Heart left ventricle (tissue), 16 donors: ENCODE results near the gene PTPRE. TPM values are rescaled to one million over a fixed set of nuclear protein-coding genes. Genes with fewer than 3 reads are reported as not detected.

Source experiments
- ATAC-seq, 4 donors: fragments of 200-7000 bp; cut with Tn5 transposase; one replicate each; pipeline ENCODE4 v1.9.1; 2020 to 2022; ENCODE audit warnings: moderate library complexity in 4 of 4, mild to moderate bottlenecking in 3 of 4, moderate number of reproducible peaks in 1 of 4
- DNase-seq, 5 donors: peaks; one replicate each; pipeline ENCODE4 v3.0.0-alpha.2; 2020
- H3K27ac ChIP-seq, 12 donors: fragments of 200-600 bp; sonication (generic) in 4 of 12; one replicate each; pipeline versions ENCODE4 v1.5.0 to v1.8.0; 2016 to 2022; ENCODE audit warnings: mild to moderate bottlenecking in 2 of 12
- H3K27me3 ChIP-seq, 9 donors: fragments of 200-600 bp; sonication (generic) in 2 of 9; one replicate each; pipeline versions ENCODE4 v1.5.1 to v1.8.0; 2016 to 2022; ENCODE audit warnings: mild to moderate bottlenecking in 3 of 9
- H3K36me3 ChIP-seq, 9 donors: fragments of 200-600 bp; sonication (generic) in 2 of 9; one replicate each; pipeline versions ENCODE4 v1.5.0 to v1.8.0; 2018 to 2022; ENCODE audit warnings: mild to moderate bottlenecking in 2 of 9
- H3K4me1 ChIP-seq, 12 donors: fragments of 200-600 bp; sonication (generic) in 4 of 12; one replicate each; pipeline versions ENCODE4 v1.5.0 to v1.8.0; 2016 to 2022; ENCODE audit warnings: mild to moderate bottlenecking in 3 of 12
- H3K4me3 ChIP-seq, 12 donors: fragments of 200-600 bp; sonication (generic) in 4 of 12; one replicate each; pipeline versions ENCODE4 v1.5.0 to v1.8.0; 2017 to 2022; ENCODE audit warnings: mild to moderate bottlenecking in 9 of 12, moderate library complexity in 4 of 12
- H3K9me3 ChIP-seq, 12 donors: fragments of 200-600 bp; sonication (generic) in 4 of 12; one replicate each; pipeline versions ENCODE4 v1.5.0 to v1.8.0; 2016 to 2022; ENCODE audit warnings: mild to moderate bottlenecking in 1 of 12
- POLR2A ChIP-seq, 2 donors: fragments of 450-650 bp; IDR thresholded peaks; one replicate each; pipeline ENCODE4 v1.6.1; 2017; ENCODE audit warnings: antibody characterized with exemption in 2 of 2, mild to moderate bottlenecking in 2 of 2, moderate library complexity in 2 of 2
- WGBS, 4 donors: extraction: QIAGEN DNeasy Blood & Tissue Kit in 2 of 4; methylation state at CpG; one replicate each; pipeline versions ENCODE4 v1.1.5 to v1.1.7; 2013 to 2018; 5-methylcytosine and 5-hydroxymethylcytosine counted together
- intact Hi-C, 10 donors: fragments of 100-400 bp; cut with DNase I; formaldehyde crosslinking; loops; one replicate each; pipeline versions ENCODE4 v1.11.1 to v1.14.2; 2022
- polyA plus RNA-seq, 2 donors: library from polyadenylated mRNA; stranded (reverse); fragments of 200-250 nt; gene quantifications; one replicate each; pipeline ENCODE4 v1.2.3, GENCODE V29; 2013
- total RNA-seq, 9 donors: library from RNA; depleted of rRNA in 2 of 9; stranded (reverse); fragments of >200 nt in 2 of 9; fragmentation: NEBNext Ultra II Directional in 3 of 9; extraction: Animal tissue kit (Norgen Biotek cat#: 25700) in 3 of 9; gene quantifications; one replicate each; pipeline versions ENCODE4 v1.1.0 to v1.2.4, GENCODE V29; 2016 to 2023
- TF ChIP-seq, protein P1 (sequence below), 12 donors: fragments of 200-600 bp; sonication (generic) in 4 of 12; IDR thresholded peaks; one replicate each; pipeline versions ENCODE4 v1.5.0 to v1.8.0; 2018 to 2022; ENCODE audit warnings: antibody characterized with exemption in 12 of 12, mild to moderate bottlenecking in 5 of 12
- donor health status: ischemic (EF 13 %, LVEDD 7.1; RV severe dilation, severe dysfunction).
- donor health status: healthy with polysubstance abuse.
- donor health status: DM: no; HTN: yes; CAD: no.
- donor health status: DM: no; HTN: no; CAD: no.
- donor health status: ischemic (EF 25% LVEDD 6.9; RV normal size, moderate dysfunction).
- donor health status: ischemic (EF 25% LVEDD 5.7; RV mildly dilated, moderate dysfunction).
- donor health status: healthy.
- donor health status: DM: yes; HTN: yes; CAD: no.
- donor health status: ischemic (EF 35%, LVEDD 5.7; RV mildly dilated, moderate dysfunction).
- donor health status: nonischemic (EF 11% LVEDD 7.7; RV severe dilation, severe dysfunction).
- donor health status: DM: yes; HTN: yes; CAD: no.
- donor health status: PGD.
- donor health status: ischemic (EF 29% LVEDD 5.4; RV normal size, mild dysfunction).
- donor health status: nonischemic (EF 23%, LVEDD 6.1; RV moderate dilation, normal function).

Gene PTPRE
- total and polyA plus RNA-seq, 11 donors = 6.9 to 55.0 (median 24.1) TPM

DNA sequence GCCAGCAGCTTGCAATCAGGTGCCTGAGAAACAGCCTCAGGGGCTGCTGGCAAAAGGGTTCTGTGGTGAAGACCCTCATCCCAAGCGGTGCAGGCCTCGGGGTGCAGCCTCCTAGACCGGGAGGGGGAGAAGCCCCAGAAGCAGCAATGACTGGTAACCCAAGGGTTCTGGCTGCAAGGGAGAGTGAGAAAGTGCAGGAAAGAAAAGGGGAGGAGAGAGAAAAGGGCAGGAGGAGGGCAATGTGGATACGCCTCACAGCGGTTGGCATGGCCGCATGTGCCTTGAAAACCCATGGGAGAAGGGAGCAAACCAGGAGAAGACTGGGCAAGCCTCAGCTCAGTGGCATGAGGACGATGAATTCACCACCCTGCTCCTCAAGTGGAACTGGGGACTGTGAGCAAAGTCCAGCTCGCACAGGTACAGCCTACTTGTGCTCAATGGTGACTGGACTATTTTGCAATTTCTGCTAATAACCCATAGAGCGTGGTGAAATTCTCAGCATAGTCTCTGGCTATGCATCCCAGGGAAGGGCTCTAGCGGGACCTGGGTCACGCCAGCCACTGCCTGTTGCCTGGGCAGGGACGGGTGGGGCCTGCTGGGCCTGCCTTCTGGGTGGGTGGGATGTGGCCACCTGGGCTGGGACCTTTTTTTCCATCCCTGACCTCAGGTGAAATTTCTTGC lies 20.4 kb upstream of the PTPRE start:
- no peak overlapping the region for H3K27ac ChIP-seq
- H3K9me3 ChIP-seq = no peaks in the 10 kb centered on the region
- WGBS, 4 donors = 90 to 94% (median 92%) methylated on average over 12 of the region's 12 CpGs
- intact Hi-C loops = no loop called here
- DNase-seq = no peak
- no peak overlapping the region for H3K4me3 ChIP-seq
- H3K4me1 ChIP-seq = peaks cover 0 to 58% (median 4%) of the 10 kb centered on the region in 12 donors
- peak in 1 of 4 donors; percentile 21 for ATAC-seq
- no peak for TF ChIP-seq POLR2A (IDR thresholded peaks at IDR 0.05)
- TF ChIP-seq, protein P1, sequence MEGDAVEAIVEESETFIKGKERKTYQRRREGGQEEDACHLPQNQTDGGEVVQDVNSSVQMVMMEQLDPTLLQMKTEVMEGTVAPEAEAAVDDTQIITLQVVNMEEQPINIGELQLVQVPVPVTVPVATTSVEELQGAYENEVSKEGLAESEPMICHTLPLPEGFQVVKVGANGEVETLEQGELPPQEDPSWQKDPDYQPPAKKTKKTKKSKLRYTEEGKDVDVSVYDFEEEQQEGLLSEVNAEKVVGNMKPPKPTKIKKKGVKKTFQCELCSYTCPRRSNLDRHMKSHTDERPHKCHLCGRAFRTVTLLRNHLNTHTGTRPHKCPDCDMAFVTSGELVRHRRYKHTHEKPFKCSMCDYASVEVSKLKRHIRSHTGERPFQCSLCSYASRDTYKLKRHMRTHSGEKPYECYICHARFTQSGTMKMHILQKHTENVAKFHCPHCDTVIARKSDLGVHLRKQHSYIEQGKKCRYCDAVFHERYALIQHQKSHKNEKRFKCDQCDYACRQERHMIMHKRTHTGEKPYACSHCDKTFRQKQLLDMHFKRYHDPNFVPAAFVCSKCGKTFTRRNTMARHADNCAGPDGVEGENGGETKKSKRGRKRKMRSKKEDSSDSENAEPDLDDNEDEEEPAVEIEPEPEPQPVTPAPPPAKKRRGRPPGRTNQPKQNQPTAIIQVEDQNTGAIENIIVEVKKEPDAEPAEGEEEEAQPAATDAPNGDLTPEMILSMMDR (IDR thresholded peaks at IDR 0.05) = no peak
- no peaks in the 10 kb centered on the region for H3K36me3 ChIP-seq
- no peaks in the 10 kb centered on the region for H3K27me3 ChIP-seq

DNA sequence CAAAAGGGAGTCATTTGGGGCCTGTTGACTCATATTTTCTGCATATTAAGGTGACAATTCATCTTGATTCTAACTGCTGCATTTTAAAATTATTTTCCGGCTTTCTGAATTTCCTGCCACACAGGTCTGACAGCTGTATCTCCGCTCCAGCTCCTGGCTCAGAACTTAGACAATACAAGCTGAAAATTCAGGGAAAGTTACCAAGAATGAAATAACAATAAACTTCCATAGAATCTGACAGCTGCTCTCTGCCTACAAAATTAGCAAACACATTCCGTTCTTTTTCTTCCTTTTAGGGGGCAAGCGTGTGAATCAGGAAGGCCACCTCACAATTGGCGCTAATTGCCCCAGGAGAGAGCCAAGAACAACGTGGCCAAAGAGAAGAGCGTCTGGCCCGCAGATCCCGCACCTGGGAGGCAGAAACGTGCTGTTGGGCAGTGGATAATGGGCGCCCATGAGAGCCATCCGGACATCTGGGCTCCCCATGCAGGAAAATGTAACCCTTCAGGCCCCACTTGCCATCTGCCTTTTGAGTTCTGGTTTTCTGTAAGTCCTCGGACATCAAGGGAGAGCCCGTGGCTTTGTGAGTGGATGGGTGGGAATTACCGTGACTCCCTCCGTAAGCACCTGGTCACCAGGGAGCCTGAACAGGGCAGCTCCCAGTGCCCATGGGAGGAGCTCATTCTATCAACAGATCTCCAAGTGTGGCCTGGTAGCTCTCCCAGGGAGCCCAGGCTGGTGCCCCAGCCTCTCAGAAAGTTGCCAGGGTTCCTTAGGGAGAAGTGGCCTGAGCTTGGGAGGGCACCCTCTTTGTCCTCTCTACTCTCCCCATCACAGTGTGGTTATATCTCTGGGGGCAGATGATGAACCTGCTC lies 19.1 kb upstream of the PTPRE start:
- H3K9me3 ChIP-seq = no peaks in the 10 kb centered on the region
- 63 to 68% (median 66%) methylated on average over 16 of the region's 16 CpGs for WGBS, 4 donors
- ATAC-seq = peak in 1 of 4 donors; percentile 38
- peaks cover 0 to 46% (median 4%) of the 10 kb centered on the region in 12 donors for H3K4me1 ChIP-seq
- no peaks in the 10 kb centered on the region for H3K27me3 ChIP-seq
- intact Hi-C loops = no loop called here
- H3K4me3 ChIP-seq = no peak overlapping the region
- no peak overlapping the region for H3K27ac ChIP-seq
- TF ChIP-seq POLR2A (IDR thresholded peaks at IDR 0.05) = no peak
- no peaks in the 10 kb centered on the region for H3K36me3 ChIP-seq
- DNase-seq = no peak

GRCh38 chr10:127888521-127889312 lies 18.2 kb upstream of the PTPRE start:
- Histone ChIP-seq H3K36me3 (no peaks in the 10 kb centered on the region), H3K27ac (peak overlapping the region in 1 of 12 donors; percentile 74), H3K27me3 (no peaks in the 10 kb centered on the region), H3K4me3 (no peak overlapping the region), H3K4me1 (peaks cover 0 to 43% (median 4%) of the 10 kb centered on the region in 12 donors), H3K9me3 (no peaks in the 10 kb centered on the region)
- TF ChIP-seq, protein P1 (IDR thresholded peaks at IDR 0.05) = no peak
- no peak for TF ChIP-seq POLR2A (IDR thresholded peaks at IDR 0.05)
- no peak for ATAC-seq
- 80 to 84% (median 82%) methylated on average over 13 of the region's 13 CpGs for WGBS, 4 donors
- DNase-seq = no peak
- intact Hi-C loops = no loop called here

DNA sequence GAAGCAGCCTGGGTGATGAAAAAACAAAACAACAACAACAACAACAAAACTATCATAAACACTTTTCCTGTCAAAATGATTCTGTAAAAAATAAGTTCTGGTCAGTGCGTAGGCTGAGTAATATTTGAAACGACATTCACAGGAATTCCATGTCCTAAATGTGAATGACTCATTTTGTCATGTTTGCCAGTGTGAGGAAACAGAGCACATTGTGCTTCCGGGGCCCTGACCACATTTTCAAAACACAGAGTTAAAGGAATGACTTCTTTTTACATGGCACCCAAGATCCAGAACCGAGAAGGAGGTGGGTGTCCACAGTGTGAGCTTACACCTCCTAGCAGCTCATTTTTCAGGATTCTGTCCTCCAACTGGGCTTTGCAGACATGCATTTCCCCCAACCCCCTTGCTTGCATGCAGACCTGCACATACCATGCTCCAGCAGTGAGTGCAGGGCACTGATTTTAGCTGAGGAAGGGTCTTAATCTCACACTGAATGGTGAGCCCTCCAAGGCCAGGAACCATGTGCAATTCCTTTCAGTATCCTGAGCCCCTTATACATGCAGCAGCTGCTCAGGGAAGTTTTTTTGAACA lies 17.2 kb upstream of the PTPRE start:
- 49 to 61% (median 55%) methylated on average over 4 of the region's 4 CpGs for WGBS, 4 donors
- Histone ChIP-seq H3K9me3 (no peaks in the 10 kb centered on the region), H3K36me3 (no peaks in the 10 kb centered on the region), H3K4me3 (no peak overlapping the region), H3K4me1 (peaks cover 0 to 43% (median 4%) of the 10 kb centered on the region in 12 donors), H3K27ac (peak overlapping the region in 1 of 12 donors; percentile 74), H3K27me3 (no peaks in the 10 kb centered on the region)
- ATAC-seq = peak in 3 of 4 donors; percentile 51 to 69 (median 66)
- TF ChIP-seq POLR2A (IDR thresholded peaks at IDR 0.05) = no peak
- TF ChIP-seq, protein P1 (IDR thresholded peaks at IDR 0.05) = no peak
- intact Hi-C loops = no loop called here
- no peak for DNase-seq
